Transverse colon (tissue), 4 donors: ENCODE results near the gene ANXA2R.

ENCODE experiments used
- EP300 ChIP-seq: sonication (generic); formaldehyde crosslinking; IDR thresholded peaks from one replicate; pipeline ENCODE4 v1.6.1; 2017; ENCODE audit warnings: antibody characterized with exemption, low read depth
- POLR2A ChIP-seq: fragments of 450-650 bp; IDR thresholded peaks from one replicate; pipeline ENCODE4 v1.6.1; 2016; ENCODE audit warnings: antibody characterized with exemption, mild to moderate bottlenecking, moderate library complexity
- POLR2AphosphoS5 ChIP-seq, 3 donors: sonication (generic); formaldehyde crosslinking; IDR thresholded peaks; one replicate each; pipeline ENCODE4 v1.6.1; 2016; ENCODE audit warnings: antibody characterized with exemption in 3 of 3
- TF ChIP-seq, protein P1 (sequence below), 5 experiments: fragments of 200-600 bp in 3 of 5; fragments of 450-650 bp in 2 of 5; sonication (generic) in 3 of 5; IDR thresholded peaks; 1 replicate in 2 of 5; 2 replicates in 3 of 5; pipeline ENCODE4 v1.5.1; 2016 to 2017; ENCODE audit warnings: antibody characterized with exemption in 5 of 5, inconsistent platforms in 3 of 5, mild to moderate bottlenecking in 2 of 5, moderate library complexity in 1 of 5

DNA sequence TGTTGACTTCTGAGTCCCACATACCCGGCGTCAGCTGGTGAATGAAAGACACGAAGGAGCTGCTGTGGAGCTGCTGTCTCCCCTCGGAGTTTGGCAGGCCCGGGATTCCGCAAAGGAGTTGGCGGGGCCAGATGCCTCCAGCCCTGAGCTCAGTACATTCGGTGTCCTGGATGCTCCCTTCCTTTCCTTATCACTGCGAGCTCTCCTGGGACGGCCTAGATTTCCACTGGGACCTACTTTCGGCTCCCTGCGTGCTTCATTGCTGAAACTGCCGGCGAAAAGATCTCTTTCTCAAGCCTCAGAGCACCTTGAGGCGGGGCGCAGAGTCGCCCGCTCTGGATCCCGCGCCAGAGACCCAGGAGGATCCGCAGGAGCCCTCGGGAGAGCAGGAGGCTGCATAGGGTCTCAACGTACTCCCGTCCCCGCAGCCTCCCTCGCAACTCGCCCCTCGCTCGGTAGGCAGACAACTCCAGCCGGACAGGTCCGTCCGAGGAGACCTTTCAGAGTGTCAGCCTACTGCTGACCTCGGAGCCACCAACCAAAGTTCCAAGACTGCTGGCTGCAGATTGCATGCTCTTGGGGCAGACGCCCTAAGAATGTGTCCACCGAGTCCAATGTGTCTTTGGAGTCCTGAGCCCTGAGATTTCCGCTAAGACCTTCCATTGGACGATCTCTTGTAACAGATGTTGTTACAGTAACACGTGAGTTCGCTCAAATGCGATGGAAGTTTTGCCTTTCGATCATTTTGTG, 6.1 kb downstream of the ANXA2R start:
- TF ChIP-seq, protein P1, sequence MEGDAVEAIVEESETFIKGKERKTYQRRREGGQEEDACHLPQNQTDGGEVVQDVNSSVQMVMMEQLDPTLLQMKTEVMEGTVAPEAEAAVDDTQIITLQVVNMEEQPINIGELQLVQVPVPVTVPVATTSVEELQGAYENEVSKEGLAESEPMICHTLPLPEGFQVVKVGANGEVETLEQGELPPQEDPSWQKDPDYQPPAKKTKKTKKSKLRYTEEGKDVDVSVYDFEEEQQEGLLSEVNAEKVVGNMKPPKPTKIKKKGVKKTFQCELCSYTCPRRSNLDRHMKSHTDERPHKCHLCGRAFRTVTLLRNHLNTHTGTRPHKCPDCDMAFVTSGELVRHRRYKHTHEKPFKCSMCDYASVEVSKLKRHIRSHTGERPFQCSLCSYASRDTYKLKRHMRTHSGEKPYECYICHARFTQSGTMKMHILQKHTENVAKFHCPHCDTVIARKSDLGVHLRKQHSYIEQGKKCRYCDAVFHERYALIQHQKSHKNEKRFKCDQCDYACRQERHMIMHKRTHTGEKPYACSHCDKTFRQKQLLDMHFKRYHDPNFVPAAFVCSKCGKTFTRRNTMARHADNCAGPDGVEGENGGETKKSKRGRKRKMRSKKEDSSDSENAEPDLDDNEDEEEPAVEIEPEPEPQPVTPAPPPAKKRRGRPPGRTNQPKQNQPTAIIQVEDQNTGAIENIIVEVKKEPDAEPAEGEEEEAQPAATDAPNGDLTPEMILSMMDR (IDR thresholded peaks at IDR 0.05), result no peak
- TF ChIP-seq POLR2A (no peak), EP300 (no peak), POLR2AphosphoS5 (IDR thresholded peaks at IDR 0.05) (no peak)
